Renal cortical epithelial cell (primary cell): ENCODE results near the gene PCSK1N. TPM values are rescaled to one million over a fixed set of nuclear protein-coding genes. Genes with fewer than 3 reads are reported as not detected.
"Not testable (repeated sequence)": the region's sequence is repeated elsewhere in the genome, so short reads cannot be mapped to it uniquely, and the experiment has no call there.

Experiments used
- DNase-seq: peaks from one replicate; pipeline ENCODE4 v3.0.0-alpha.2; 2011; ENCODE audit warnings: low read depth
- total RNA-seq: library from RNA; depleted of rRNA; stranded (reverse); fragments of >200 nt; gene quantifications from 2 replicates; pipeline ENCODE4 v1.2.3, GENCODE V29; 2014

Gene PCSK1N
- total RNA-seq, 1 donor from 2014 or later, result 3.6 TPM

GRCh38 chrX:48823053-48823452, 12.4 kb downstream of the PCSK1N start:
- no peak for DNase-seq

DNA sequence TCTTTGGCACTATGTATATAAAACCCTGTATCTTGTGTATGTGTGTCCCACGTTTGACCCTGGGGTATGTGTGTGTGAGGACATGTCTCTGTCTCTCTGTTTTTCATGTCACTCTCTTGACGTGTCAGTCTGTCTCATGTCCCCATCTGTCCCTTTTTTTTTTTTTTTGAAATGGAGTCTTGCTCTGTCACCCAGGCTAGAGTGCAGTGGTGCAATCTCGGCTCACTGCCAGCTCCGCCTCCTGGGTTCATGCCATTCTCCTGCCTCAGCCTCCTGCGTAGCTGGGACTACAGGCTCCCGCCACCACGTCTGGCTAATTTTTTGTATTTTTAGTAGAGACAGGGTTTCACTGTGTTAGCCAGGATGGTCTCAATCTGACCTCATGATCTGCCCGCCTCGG, 16.0 kb downstream of the PCSK1N start:
- DNase-seq, result not testable (repeated sequence)

GRCh38 chrX:48818866-48819265, 16.5 kb downstream of the PCSK1N start:
- DNase-seq, result no peak

DNA sequence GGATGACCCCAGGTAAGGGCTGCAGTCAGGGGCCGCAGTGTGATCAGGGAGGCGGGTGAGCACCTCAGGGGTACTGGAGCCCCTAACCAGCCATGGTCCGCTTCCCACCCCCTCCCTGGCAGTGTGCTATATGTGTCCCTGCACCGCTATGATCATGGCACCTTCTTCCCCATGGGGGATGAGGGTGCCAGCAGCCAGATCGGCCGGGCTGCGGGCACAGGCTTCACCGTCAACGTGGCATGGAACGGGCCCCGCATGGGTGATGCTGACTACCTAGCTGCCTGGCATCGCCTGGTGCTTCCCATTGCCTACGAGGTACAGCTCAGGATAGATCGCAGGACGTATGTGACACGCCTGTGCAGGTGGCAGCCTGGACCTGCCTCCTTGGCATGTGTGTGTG, 17.3 kb downstream of the PCSK1N start:
- no peak for DNase-seq

GRCh38 chrX:48816014-48816810, 19.2 kb downstream of the PCSK1N start:
- DNase-seq, result no peak

DNA sequence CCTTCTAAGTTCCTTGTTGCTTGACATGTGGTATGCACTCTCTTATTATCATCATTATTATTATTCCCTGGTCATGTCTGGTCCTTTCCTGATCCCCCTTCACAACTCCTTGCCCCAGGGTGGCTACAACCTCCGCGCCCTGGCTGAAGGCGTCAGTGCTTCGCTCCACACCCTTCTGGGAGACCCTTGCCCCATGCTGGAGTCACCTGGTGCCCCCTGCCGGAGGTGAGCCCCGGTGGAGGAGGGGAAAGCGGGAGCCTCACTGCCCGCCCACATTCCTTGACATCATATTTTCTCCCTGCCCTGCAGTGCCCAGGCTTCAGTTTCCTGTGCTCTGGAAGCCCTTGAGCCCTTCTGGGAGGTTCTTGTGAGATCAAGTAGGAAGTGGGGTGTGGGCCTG, 20.1 kb downstream of the PCSK1N start:
- DNase-seq, result no peak

DNA sequence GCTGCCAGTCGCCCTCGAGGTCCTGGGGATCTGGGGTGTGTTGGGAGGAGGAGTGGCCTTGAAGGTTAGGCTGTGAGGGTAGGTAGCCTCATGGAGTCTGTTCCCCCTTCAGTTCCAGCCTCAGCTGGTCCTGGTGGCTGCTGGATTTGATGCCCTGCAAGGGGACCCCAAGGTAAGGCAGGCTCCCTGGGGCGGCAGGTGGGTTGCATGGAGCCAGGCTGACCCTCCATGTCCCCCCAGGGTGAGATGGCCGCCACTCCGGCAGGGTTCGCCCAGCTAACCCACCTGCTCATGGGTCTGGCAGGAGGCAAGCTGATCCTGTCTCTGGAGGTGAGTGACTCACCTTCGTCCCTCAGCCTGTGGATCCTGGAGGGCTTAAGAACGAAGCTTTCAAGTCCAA, 20.7 kb downstream of the PCSK1N start:
- DNase-seq, result no peak

DNA sequence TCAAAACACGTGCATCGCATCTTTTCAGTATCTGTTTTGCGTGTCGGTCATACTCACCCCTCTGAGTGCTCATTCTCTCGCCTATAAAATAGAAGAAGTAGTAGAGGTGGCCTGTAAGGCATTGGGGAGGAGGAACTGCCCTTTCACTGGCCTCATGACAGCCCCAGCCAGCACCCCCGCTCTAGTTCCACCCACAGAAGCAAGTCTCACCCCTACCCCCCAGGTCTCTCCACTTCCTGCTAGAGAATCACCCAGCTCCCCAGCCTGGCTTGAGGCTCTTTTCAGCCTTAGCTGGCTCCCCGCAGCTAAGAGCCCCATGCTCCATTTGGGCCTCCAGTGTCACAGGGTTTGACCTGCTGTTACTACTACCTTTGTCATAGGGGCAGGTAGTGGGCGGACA, 21.8 kb downstream of the PCSK1N start:
- DNase-seq, result no peak

- DNase-seq, result no peak
Observed at GRCh38 chrX:48806081-48806480, 29.3 kb downstream of the PCSK1N start.

- peak; percentile 0 for DNase-seq
Observed at GRCh38 chrX:48802905-48803200, 32.6 kb downstream of the PCSK1N start.

GRCh38 chrX:48802089-48802904, 33.1 kb downstream of the PCSK1N start:
- peak; percentile 75 for DNase-seq

DNA sequence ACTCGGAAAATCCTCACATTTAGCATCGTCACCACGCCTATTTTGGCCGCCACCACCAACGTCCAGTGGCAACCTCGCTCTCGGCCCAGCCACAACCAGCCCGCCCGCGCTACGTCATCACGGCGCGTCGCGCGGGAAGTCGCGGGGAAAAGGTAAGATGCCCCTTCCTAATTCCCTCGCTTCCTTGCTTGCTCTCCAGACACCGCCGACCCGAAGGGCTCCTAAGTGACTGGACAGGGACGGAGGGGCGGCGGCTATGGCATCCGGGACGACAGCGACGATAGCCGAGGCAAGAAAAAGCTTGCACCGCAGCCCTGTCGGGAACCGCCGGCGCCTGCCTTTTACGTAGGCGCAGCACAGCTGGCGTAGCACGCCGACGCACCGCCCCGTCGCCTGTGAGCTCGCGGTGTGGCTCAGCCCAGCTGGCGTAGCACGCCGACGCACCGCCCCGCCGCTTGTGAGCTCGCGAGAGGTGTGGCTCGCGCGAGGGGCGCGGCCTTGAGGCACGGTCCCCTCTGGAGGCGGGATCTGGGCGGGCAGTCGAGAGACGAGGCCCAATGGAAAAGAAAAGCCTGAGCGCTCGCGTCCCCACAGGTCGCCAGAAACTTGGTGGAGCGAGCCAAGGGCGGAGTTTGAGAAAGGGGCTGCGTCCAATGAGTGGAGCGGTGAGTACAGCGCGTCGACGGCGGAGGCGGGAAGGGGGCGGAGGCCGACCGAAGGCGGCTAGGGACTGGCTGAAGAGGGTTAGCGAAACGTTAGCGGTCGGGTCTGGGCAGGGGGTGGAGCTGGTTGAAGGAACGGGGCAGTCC, 33.9 kb downstream of the PCSK1N start, which contains the start of gene HDAC6:
Gene HDAC6 (plus strand): TSS at position 788 of the 809 bp plus-strand sequence. CDS start 626 bp downstream, outside the sequence.
- DNase-seq, result peak; percentile 95

GRCh38 chrX:48800574-48801279, 34.7 kb downstream of the PCSK1N start:
- DNase-seq, result peak; percentile 1

- DNase-seq, result no peak
Observed at GRCh38 chrX:48798318-48798717, 37.1 kb downstream of the PCSK1N start.

DNA sequence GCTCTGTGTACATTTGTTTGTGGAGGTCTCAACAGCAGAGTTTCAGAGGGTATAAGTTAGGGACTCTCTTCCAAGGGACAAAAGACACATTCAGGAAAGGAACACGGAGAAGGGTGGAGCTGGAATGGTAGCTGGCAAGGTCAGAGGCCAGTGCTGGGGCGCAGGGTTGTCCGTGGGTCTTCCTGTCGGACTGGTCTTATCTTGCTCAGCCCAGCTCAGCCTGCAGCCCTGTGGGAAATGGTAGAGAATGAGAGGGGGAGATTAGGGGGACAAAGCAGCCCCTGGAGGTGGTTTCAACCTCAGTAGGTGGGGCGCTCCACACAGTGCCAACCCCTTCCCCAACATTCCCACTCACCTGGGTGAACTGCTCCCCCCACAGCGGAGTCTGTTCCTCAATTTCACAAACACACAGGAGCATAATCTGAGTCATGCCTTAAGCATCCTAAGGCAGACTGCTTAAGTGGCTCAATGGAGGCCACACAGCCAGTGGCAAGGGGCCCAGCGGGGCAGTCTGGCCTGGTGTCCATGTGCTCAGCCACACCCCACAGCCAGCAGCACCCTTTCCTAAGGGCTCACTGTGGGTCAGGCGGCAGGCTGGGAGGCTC, 40.4 kb downstream of the PCSK1N start:
- peak; percentile 66 for DNase-seq

GRCh38 chrX:48794340-48794910, 41.0 kb downstream of the PCSK1N start:
- DNase-seq, result no peak

GRCh38 chrX:48793935-48794334, 41.5 kb downstream of the PCSK1N start:
- no peak for DNase-seq

DNA sequence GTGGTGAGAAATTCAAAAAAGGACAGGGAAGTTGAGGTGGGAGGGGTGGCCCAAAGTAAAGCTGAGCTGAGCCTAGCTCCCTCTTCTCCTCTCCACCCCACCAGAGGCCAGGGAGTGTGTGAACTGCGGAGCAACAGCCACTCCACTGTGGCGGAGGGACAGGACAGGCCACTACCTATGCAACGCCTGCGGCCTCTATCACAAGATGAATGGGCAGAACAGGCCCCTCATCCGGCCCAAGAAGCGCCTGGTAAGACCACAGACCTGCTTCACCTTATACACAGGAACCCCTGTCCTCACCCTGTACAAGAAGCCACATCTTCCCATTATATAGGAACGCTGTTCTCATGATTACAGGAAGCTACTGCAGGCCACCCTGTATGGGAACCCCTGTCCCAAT, 43.2 kb downstream of the PCSK1N start:
- no peak for DNase-seq

DNA sequence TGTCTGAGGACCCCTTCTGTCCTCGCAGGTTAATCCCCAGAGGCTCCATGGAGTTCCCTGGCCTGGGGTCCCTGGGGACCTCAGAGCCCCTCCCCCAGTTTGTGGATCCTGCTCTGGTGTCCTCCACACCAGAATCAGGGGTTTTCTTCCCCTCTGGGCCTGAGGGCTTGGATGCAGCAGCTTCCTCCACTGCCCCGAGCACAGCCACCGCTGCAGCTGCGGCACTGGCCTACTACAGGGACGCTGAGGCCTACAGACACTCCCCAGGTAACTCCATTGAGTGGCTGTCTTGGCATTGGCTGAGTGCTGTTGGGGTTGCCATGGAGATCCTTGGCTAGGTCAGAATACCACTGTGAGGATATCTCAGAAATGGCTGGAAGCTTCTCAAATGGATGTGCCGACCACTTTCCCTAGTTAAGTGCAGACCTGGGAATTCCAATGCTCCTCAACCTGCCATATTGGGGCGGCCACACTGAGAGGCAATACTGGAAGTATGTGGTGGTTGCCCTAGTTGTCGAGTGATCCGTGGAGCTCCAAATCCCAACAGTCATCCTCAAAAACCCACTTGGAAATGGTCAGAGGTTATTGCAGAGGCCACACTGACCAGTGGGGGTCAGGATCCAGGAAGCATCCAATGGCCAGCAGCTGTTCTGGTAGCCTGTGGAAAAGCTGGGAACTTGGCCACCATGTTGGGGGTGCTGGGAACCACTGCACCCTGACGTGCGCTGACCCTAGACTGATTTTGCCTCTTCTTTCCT, 44.2 kb downstream of the PCSK1N start:
- no peak for DNase-seq

- no peak for DNase-seq
Observed at GRCh38 chrX:48790477-48790876, 44.9 kb downstream of the PCSK1N start.
